Natural killer cell (primary cell): Measurements from ENCODE around the gene CEP89. TPM values are rescaled to one million over a fixed set of nuclear protein-coding genes. Genes with fewer than 3 reads are reported as not detected.

Experiments used
- ATAC-seq, 3 donors: fragments of 150-1000 bp in 2 of 3; fragments of 200-7000 bp in 1 of 3; cut with Tn5 transposase; 1 replicate in 1 of 3; 2 replicates in 2 of 3; pipeline ENCODE4 v1.10.0; 2021; ENCODE audit warnings: mild to moderate bottlenecking in 2 of 3, moderate library complexity in 2 of 3
- DNase-seq, 2 donors: peaks; one replicate each; pipeline versions ENCODE4 v3.0.0 to v3.0.0-alpha.2; 2013 to 2021; ENCODE audit warnings: mixed read lengths in 1 of 2
- H3K27ac ChIP-seq: one replicate; pipeline ENCODE4 v1.5.1; 2013; ENCODE audit warnings: mild to moderate bottlenecking, low read length
- H3K27me3 ChIP-seq: one replicate; pipeline ENCODE4 v1.6.1; 2013; ENCODE audit warnings: low read length; ENCODE audit not compliant: control insufficient read depth, insufficient read depth
- H3K36me3 ChIP-seq: one replicate; pipeline ENCODE4 v1.6.1; 2013; ENCODE audit warnings: low read length; ENCODE audit not compliant: control insufficient read depth, insufficient read depth
- H3K4me1 ChIP-seq: one replicate; pipeline ENCODE4 v1.6.1; 2013; ENCODE audit warnings: low read length; ENCODE audit not compliant: control insufficient read depth, insufficient read depth
- H3K4me3 ChIP-seq: one replicate; pipeline ENCODE4 v1.5.1; 2013; ENCODE audit warnings: low read length
- H3K9me3 ChIP-seq: one replicate; pipeline ENCODE4 v1.6.1; 2013; ENCODE audit warnings: low read length; ENCODE audit not compliant: control insufficient read depth, insufficient read depth
- H3K27ac Mint-ChIP-seq, 2 donors: one replicate each; pipeline ENCODE4 v1.8.0; 2022; ENCODE audit warnings: mild to moderate bottlenecking in 2 of 2, mixed read lengths in 2 of 2, moderate library complexity in 1 of 2
- H3K27me3 Mint-ChIP-seq, 2 donors: one replicate each; pipeline ENCODE4 v1.8.0; 2022; ENCODE audit warnings: low read depth in 2 of 2, mixed read lengths in 2 of 2
- H3K36me3 Mint-ChIP-seq: one replicate; pipeline ENCODE4 v1.8.0; 2022; ENCODE audit warnings: mixed read lengths
- H3K4me1 Mint-ChIP-seq, 2 donors: one replicate each; pipeline ENCODE4 v1.8.0; 2022; ENCODE audit warnings: mixed read lengths in 2 of 2
- H3K4me3 Mint-ChIP-seq: one replicate; pipeline ENCODE4 v1.8.0; 2022; ENCODE audit warnings: mild to moderate bottlenecking, moderate library complexity, mixed read lengths
- H3K9me3 Mint-ChIP-seq, 2 donors: one replicate each; pipeline ENCODE4 v1.8.0; 2022; ENCODE audit warnings: mixed read lengths in 2 of 2
- WGBS: methylation state at CpG from one replicate; pipeline ENCODE4 v1.1.7; 2013; ENCODE audit warnings: missing lambda C conversion rate; ENCODE audit not compliant: insufficient coverage; 5-methylcytosine and 5-hydroxymethylcytosine counted together
- intact Hi-C: fragments of 100-400 bp; cut with micrococcal nuclease; formaldehyde crosslinking; loops from one replicate; pipeline ENCODE4 v1.14.2; 2022
- total RNA-seq, 4 donors: library from RNA; stranded (reverse); fragments of 120-200 nt in 1 of 4; gene quantifications; one replicate each; pipeline versions ENCODE4 v1.2.3 to v1.2.4, GENCODE V29; 2013 to 2022
- TF ChIP-seq, protein P1 (sequence below): fragments of 200-600 bp; IDR thresholded peaks from one replicate; pipeline ENCODE4 v1.8.0; 2022; ENCODE audit warnings: antibody characterized with exemption

Gene CEP89
- total RNA-seq, 3 donors from 2014 or later (not counting 1 experiment from before 2014, with no cell fraction given), result 7.6 to 12.0 (median 10.3) TPM

DNA sequence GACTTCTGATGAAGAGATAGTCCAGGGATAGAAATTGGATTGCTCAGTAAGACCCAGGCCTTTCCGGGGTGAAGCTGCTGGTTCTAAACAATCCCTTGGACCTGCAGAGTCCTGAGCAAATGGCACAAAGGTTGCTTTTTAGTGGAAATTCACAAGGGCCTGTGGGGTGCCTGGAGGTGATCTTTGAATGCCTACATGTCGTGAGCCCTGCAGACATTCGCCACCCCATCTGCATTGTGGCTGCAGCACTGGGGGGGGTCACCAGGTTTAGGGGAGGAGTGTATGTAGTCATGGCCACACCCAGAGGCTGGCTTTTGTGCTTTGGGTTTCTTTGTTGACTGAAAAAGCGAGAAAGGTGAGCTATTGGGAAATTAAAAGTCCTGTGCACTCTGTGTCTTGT is 143.6 kb downstream of the CEP89 start:
- Mint-ChIP-seq H3K36me3 (no peaks in the 10 kb centered on the region), H3K9me3 (no peaks in the 10 kb centered on the region), H3K4me3 (no peak overlapping the region), H3K27me3 (peaks cover 7 to 25% of the 10 kb centered on the region in 2 donors), H3K27ac (no peak overlapping the region), H3K4me1 (no peaks in the 10 kb centered on the region)
- H3K4me1 ChIP-seq, result no peaks in the 10 kb centered on the region
- no peak for ATAC-seq
- no peak overlapping the region for H3K4me3 ChIP-seq
- H3K27me3 ChIP-seq, result no peaks in the 10 kb centered on the region
- H3K9me3 ChIP-seq, result no peaks in the 10 kb centered on the region
- H3K27ac ChIP-seq, result no peak overlapping the region
- H3K36me3 ChIP-seq, result no peaks in the 10 kb centered on the region
- no peak for DNase-seq
- WGBS, result 92% methylated on average over 4 of the region's 4 CpGs
- TF ChIP-seq, protein P1, sequence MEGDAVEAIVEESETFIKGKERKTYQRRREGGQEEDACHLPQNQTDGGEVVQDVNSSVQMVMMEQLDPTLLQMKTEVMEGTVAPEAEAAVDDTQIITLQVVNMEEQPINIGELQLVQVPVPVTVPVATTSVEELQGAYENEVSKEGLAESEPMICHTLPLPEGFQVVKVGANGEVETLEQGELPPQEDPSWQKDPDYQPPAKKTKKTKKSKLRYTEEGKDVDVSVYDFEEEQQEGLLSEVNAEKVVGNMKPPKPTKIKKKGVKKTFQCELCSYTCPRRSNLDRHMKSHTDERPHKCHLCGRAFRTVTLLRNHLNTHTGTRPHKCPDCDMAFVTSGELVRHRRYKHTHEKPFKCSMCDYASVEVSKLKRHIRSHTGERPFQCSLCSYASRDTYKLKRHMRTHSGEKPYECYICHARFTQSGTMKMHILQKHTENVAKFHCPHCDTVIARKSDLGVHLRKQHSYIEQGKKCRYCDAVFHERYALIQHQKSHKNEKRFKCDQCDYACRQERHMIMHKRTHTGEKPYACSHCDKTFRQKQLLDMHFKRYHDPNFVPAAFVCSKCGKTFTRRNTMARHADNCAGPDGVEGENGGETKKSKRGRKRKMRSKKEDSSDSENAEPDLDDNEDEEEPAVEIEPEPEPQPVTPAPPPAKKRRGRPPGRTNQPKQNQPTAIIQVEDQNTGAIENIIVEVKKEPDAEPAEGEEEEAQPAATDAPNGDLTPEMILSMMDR, result no peak
- intact Hi-C loops, result no loop called here

Other genes starting within 250 kb of the CEP89 start
- gene SLC7A9, start 102.2 kb downstream of the CEP89 start, total RNA-seq, result under 1 TPM in 2 of 3 donors, not detected in 1; 0.75 to 0.80 TPM
- 1 to 10 TPM; 1.8 to 4.1 (median 2.3) TPM for gene FAAP24, start 284 bp upstream of the CEP89 start, total RNA-seq
- under 1 TPM in 1 of 3 donors, not detected in 2; 0.35 TPM for gene RHPN2, start 92.9 kb upstream of the CEP89 start, total RNA-seq
- gene GPATCH1, start 109.2 kb upstream of the CEP89 start, total RNA-seq, result 10 to 100 TPM in 2 of 3 donors, 1 to 10 TPM in 1; 9.1 to 15.0 (median 12.7) TPM
- not detected for gene WDR88, start 160.2 kb upstream of the CEP89 start, total RNA-seq
- under 1 TPM in 2 of 3 donors, not detected in 1; 0.33 to 0.38 TPM for gene LRP3, start 222.4 kb upstream of the CEP89 start, total RNA-seq